ENCODE data around the gene FAM120B. TPM values are rescaled to one million over a fixed set of nuclear protein-coding genes. Genes with fewer than 3 reads are reported as not detected.

FAM120B gene
- total RNA-seq, 1 experiment from 2014 or later: 25.2 TPM

- H3K36me3 ChIP-seq (ENCODE audit: control insufficient read depth in 1 of 2, insufficient read depth in 2 of 2, low read length in 2 of 2): no peaks in the 10 kb centered on the region
- no peaks in the 10 kb centered on the region for H4K20me1 ChIP-seq (ENCODE audit: insufficient read depth)
- no TSS peak for BruUV-seq (replicated peaks)
- no peaks in the 10 kb centered on the region for H3K9me2 ChIP-seq (ENCODE audit: insufficient read depth)
- DNase-seq (ENCODE audit: low read depth, low spot score) (no peak), ATAC-seq (no peak)
- H3K27ac ChIP-seq (ENCODE audit: low read depth, low read length): no peak overlapping the region
- no peak overlapping the region for H3K4me2 ChIP-seq (ENCODE audit: low read length)
- no peak overlapping the region for H2AFZ ChIP-seq (ENCODE audit: low read depth, low read length, poor library complexity, severe bottlenecking)
- peaks cover 0 to 11% of the 10 kb centered on the region in 2 experiments; a peak in 3 of 4 replicates for H3K4me1 ChIP-seq (ENCODE audit: control insufficient read depth in 1 of 2, insufficient read depth in 2 of 2, low read length in 2 of 2)
- no peak overlapping the region for H3K9ac ChIP-seq (ENCODE audit: low read length)
- H3K4me3 ChIP-seq (replicated peaks in 1 of 2; ENCODE audit: low read depth in 1 of 2, low read length in 2 of 2): no peak overlapping the region
- intact Hi-C loops (cut with micrococcal nuclease): no loop called here
- no peaks in the 10 kb centered on the region for H3K79me2 ChIP-seq (ENCODE audit: insufficient read depth, low read length)
- ChIA-PET POLR2A (no interaction called here), RAD21 (ENCODE audit: low non-redundant PET in 1 of 2, low total read pairs in 2 of 2, uncharacterized antibody in 2 of 2, unreplicated experiment in 2 of 2) (no interaction called here), CTCF (no interaction called here)
- TF ChIP-seq POLR2AphosphoS5 (IDR thresholded peaks at IDR 0.05; ENCODE audit: low read depth, low read length) (no peak), SIN3A (IDR thresholded peaks at IDR 0.05; ENCODE audit: low read depth) (no peak), EZH2phosphoT487 (IDR thresholded peaks at IDR 0.05; ENCODE audit: borderline replicate concordance) (no peak), TCF7L2 (IDR thresholded peaks at IDR 0.05; ENCODE audit: borderline replicate concordance, extremely low read depth, insufficient read depth, insufficient read length) (no peak), EGR1 (IDR thresholded peaks at IDR 0.05; ENCODE audit: low read depth) (no peak), REST (IDR thresholded peaks at IDR 0.05; ENCODE audit: low read depth) (no peak), ZFX (IDR thresholded peaks at IDR 0.05) (no peak), POLR2A (IDR thresholded peaks at IDR 0.05; ENCODE audit: borderline replicate concordance, extremely low read depth, insufficient read depth, insufficient read length) (no peak), CEBPB (IDR thresholded peaks at IDR 0.05; ENCODE audit: low read depth) (no peak), YY1 (IDR thresholded peaks at IDR 0.05; ENCODE audit: extremely low read depth, insufficient replicate concordance, low read depth, low read length) (no peak), EZH2 (IDR thresholded peaks at IDR 0.05) (no peak), ATF3 (IDR thresholded peaks at IDR 0.05) (no peak), ZBTB33 (IDR thresholded peaks at IDR 0.05; ENCODE audit: extremely low read depth, insufficient replicate concordance, low read length) (no peak), SP1 (IDR thresholded peaks at IDR 0.05; ENCODE audit: low read depth) (no peak), CTCF (IDR thresholded peaks at IDR 0.05 in 2 of 3, conservative IDR thresholded peaks at IDR 0.05 in 1 of 3; ENCODE audit: borderline replicate concordance in 1 of 3, insufficient read depth in 1 of 3, low read depth in 2 of 3, low read length in 2 of 3) (no peak), ZNF274 (IDR thresholded peaks at IDR 0.05; ENCODE audit: low read depth, low read length) (no peak), CBX3 (IDR thresholded peaks at IDR 0.05; ENCODE audit: low read depth) (no peak), ELF1 (IDR thresholded peaks at IDR 0.05; ENCODE audit: borderline replicate concordance, low read depth) (no peak)
- no peaks in the 10 kb centered on the region for H3K9me3 ChIP-seq (ENCODE audit: control insufficient read depth in 1 of 2, insufficient read depth in 1 of 2, low read depth in 1 of 2, low read length in 2 of 2)
- no peaks in the 10 kb centered on the region for H3K27me3 ChIP-seq (ENCODE audit: insufficient read depth, low read length)
These were observed 30.0 kb upstream of the FAM120B start for GRCh38 chr6:170276369-170277057.

Measured in HCT116 (cell line).